GM21515 (cell line): Measurements from ENCODE around the gene FAM120B.

Experiments
- ATAC-seq: cut with Tn5 transposase; IDR thresholded peaks from one replicate; pipeline ENCODE4 v1.9.1; 2021; ENCODE audit not compliant: unreplicated experiment

The FAM120B gene

GRCh38 chr6:170452767-170453545, 146.4 kb downstream of the FAM120B start:
- ATAC-seq: no peak

- ATAC-seq: no peak
Observed at GRCh38 chr6:170453586-170454511, 147.3 kb downstream of the FAM120B start.

- ATAC-seq: no peak
Observed at GRCh38 chr6:170454512-170455285, 148.1 kb downstream of the FAM120B start.

- no peak for ATAC-seq
Observed at GRCh38 chr6:170455335-170455979, 148.9 kb downstream of the FAM120B start.

- ATAC-seq: no peak
Observed at GRCh38 chr6:170456334-170456733, 149.8 kb downstream of the FAM120B start.
